ENCODE data around the gene S100B.
"Not testable (repeated sequence)": the region's sequence is repeated elsewhere in the genome, so short reads cannot be mapped to it uniquely, and the experiment has no call there.

Gene S100B

GRCh38 chr21:46600978-46601377 lies 3.9 kb downstream of the S100B start:
- no peak for DNase-seq (ENCODE audit: low read depth in 3 of 3)

- no peak for DNase-seq (ENCODE audit: low read depth in 3 of 3)
Observed at GRCh38 chr21:46600305-46600704, 4.6 kb downstream of the S100B start.

- no peak for DNase-seq (ENCODE audit: low read depth in 3 of 3)
Observed at GRCh38 chr21:46598581-46599572, 6.0 kb downstream of the S100B start.

- DNase-seq (ENCODE audit: low read depth in 3 of 3), result no peak
Observed at GRCh38 chr21:46597896-46598343, 7.0 kb downstream of the S100B start.

- no peak for DNase-seq (ENCODE audit: low read depth in 3 of 3)
Observed at GRCh38 chr21:46597031-46597430, 7.9 kb downstream of the S100B start.

- DNase-seq (ENCODE audit: low read depth in 3 of 3), result no peak
Observed at GRCh38 chr21:46596201-46596600, 8.7 kb downstream of the S100B start.

- DNase-seq (ENCODE audit: low read depth in 3 of 3), result no peak
Observed at GRCh38 chr21:46594276-46594675, 10.6 kb downstream of the S100B start.

GRCh38 chr21:46585191-46585953 lies 19.5 kb downstream of the S100B start:
- DNase-seq (ENCODE audit: low read depth in 3 of 3), result no peak

- no peak for DNase-seq (ENCODE audit: low read depth in 3 of 3)
Observed at GRCh38 chr21:46581780-46582307, 23.0 kb downstream of the S100B start.

- not testable (repeated sequence) for DNase-seq (ENCODE audit: low read depth in 3 of 3)
Observed at GRCh38 chr21:46579394-46579793, 25.5 kb downstream of the S100B start.

GRCh38 chr21:46577786-46578185 lies 27.1 kb downstream of the S100B start:
- DNase-seq (ENCODE audit: low read depth in 3 of 3), result not testable (repeated sequence)

- DNase-seq (ENCODE audit: low read depth in 3 of 3), result no peak
Observed at GRCh38 chr21:46572850-46573249, 32.0 kb downstream of the S100B start.

- no peak for DNase-seq (ENCODE audit: low read depth in 3 of 3)
Observed at GRCh38 chr21:46570631-46571030, 34.3 kb downstream of the S100B start.

GRCh38 chr21:46570119-46570518 lies 34.8 kb downstream of the S100B start:
- no peak for DNase-seq (ENCODE audit: low read depth in 3 of 3)

GRCh38 chr21:46569081-46569480 lies 35.8 kb downstream of the S100B start:
- DNase-seq (ENCODE audit: low read depth in 3 of 3), result no peak

GRCh38 chr21:46568562-46568961 lies 36.3 kb downstream of the S100B start:
- no peak for DNase-seq (ENCODE audit: low read depth in 3 of 3)

GRCh38 chr21:46567348-46567747 lies 37.5 kb downstream of the S100B start:
- no peak for DNase-seq (ENCODE audit: low read depth in 3 of 3)

GRCh38 chr21:46564391-46564790 lies 40.5 kb downstream of the S100B start:
- no peak for DNase-seq (ENCODE audit: low read depth in 3 of 3)

GRCh38 chr21:46562964-46563607 lies 41.8 kb downstream of the S100B start:
- DNase-seq (ENCODE audit: low read depth in 3 of 3), result no peak

GRCh38 chr21:46562472-46562871 lies 42.4 kb downstream of the S100B start:
- DNase-seq (ENCODE audit: low read depth in 3 of 3), result no peak

GRCh38 chr21:46561445-46562090 lies 43.3 kb downstream of the S100B start:
- DNase-seq (ENCODE audit: low read depth in 3 of 3), result no peak
